H9 (cell line): ENCODE data around the gene DPP10. TPM values are rescaled to one million over a fixed set of nuclear protein-coding genes. Genes with fewer than 3 reads are reported as not detected.

Experiments used
- DNase-seq: peaks from one replicate; pipeline ENCODE4 v3.0.0-alpha.2; 2017
- H2AFZ ChIP-seq: one replicate; pipeline ENCODE4 v1.6.1; 2013; ENCODE audit warnings: mild to moderate bottlenecking, low read length, control low read depth, moderate library complexity
- H2AK5ac ChIP-seq: 2 replicates; pipeline ENCODE4 v1.6.1; 2013; ENCODE audit warnings: low read length, control low read depth, mixed read lengths; ENCODE audit not compliant: insufficient read length
- H2BK120ac ChIP-seq: one replicate; pipeline ENCODE4 v1.6.1; 2013; ENCODE audit warnings: low read depth, mild to moderate bottlenecking, low read length, control low read depth, inconsistent platforms; ENCODE audit not compliant: poor library complexity, severe bottlenecking
- H2BK12ac ChIP-seq: 2 replicates; pipeline ENCODE4 v1.6.1; 2013; ENCODE audit warnings: low read length, control low read depth, mixed read lengths, low read depth; ENCODE audit not compliant: insufficient read length
- H2BK15ac ChIP-seq: 2 replicates; pipeline ENCODE4 v1.6.1; 2013; ENCODE audit warnings: low read depth, low read length, control low read depth
- H2BK20ac ChIP-seq: one replicate; pipeline ENCODE4 v1.6.1; 2013; ENCODE audit warnings: low read depth, mild to moderate bottlenecking, low read length, control low read depth, inconsistent platforms; ENCODE audit not compliant: poor library complexity, severe bottlenecking
- H2BK5ac ChIP-seq: 2 replicates; pipeline ENCODE4 v1.6.1; 2013; ENCODE audit warnings: low read length, control low read depth, mixed read lengths; ENCODE audit not compliant: insufficient read length
- H3K14ac ChIP-seq: 2 replicates; pipeline ENCODE4 v1.6.1; 2013; ENCODE audit warnings: low read length, control low read depth; ENCODE audit not compliant: insufficient read depth
- H3K18ac ChIP-seq: 2 replicates; pipeline ENCODE4 v1.6.1; 2013; ENCODE audit warnings: low read depth, mild to moderate bottlenecking, mixed read lengths, low read length, control low read depth; ENCODE audit not compliant: insufficient read length
- H3K23ac ChIP-seq: 2 replicates; pipeline ENCODE4 v1.6.1; 2013; ENCODE audit warnings: low read length, control low read depth, mixed read lengths, low read depth; ENCODE audit not compliant: insufficient read length
- H3K23me2 ChIP-seq: 2 replicates; pipeline ENCODE4 v1.6.1; 2013; ENCODE audit warnings: low read depth, mild to moderate bottlenecking, mixed read lengths, low read length, control low read depth; ENCODE audit not compliant: insufficient read length, poor library complexity, severe bottlenecking
- H3K27ac ChIP-seq: 2 replicates; pipeline ENCODE4 v1.5.1; 2013; ENCODE audit warnings: low read length, control low read depth, mixed read lengths, low read depth; ENCODE audit not compliant: insufficient read length
- H3K27me3 ChIP-seq: 2 replicates; pipeline ENCODE4 v1.6.1; 2013; ENCODE audit warnings: low read length, control low read depth, inconsistent platforms; ENCODE audit not compliant: insufficient read depth
- H3K4ac ChIP-seq: 2 replicates; pipeline ENCODE4 v1.6.1; 2013; ENCODE audit warnings: low read depth, mild to moderate bottlenecking, control low read depth, inconsistent platforms, low read length, moderate library complexity
- H3K4me1 ChIP-seq: 2 replicates; pipeline ENCODE4 v1.6.1; 2013; ENCODE audit warnings: low read length, control low read depth, inconsistent platforms; ENCODE audit not compliant: insufficient read depth
- H3K4me2 ChIP-seq: 2 replicates; pipeline ENCODE4 v1.6.1; 2013; ENCODE audit warnings: low read length, control low read depth, mixed read lengths; ENCODE audit not compliant: insufficient read length, insufficient read depth
- H3K56ac ChIP-seq: 2 replicates; pipeline ENCODE4 v1.6.1; 2013; ENCODE audit warnings: low read depth, mild to moderate bottlenecking, mixed read lengths, low read length, control low read depth; ENCODE audit not compliant: insufficient read length
- H3K79me1 ChIP-seq: 2 replicates; pipeline ENCODE4 v1.6.1; 2013; ENCODE audit warnings: low read depth, mild to moderate bottlenecking, moderate library complexity, low read length, control low read depth, inconsistent platforms; ENCODE audit not compliant: insufficient read depth, poor library complexity, severe bottlenecking
- H3K79me2 ChIP-seq: 2 replicates; pipeline ENCODE4 v1.6.1; 2013; ENCODE audit warnings: low read length, control low read depth, inconsistent platforms; ENCODE audit not compliant: insufficient read depth
- H3K9ac ChIP-seq: 2 replicates; pipeline ENCODE4 v1.6.1; 2013; ENCODE audit warnings: low read length, control low read depth, mixed read lengths; ENCODE audit not compliant: insufficient read length; ENCODE audit errors: extremely low read depth
- H3K9me3 ChIP-seq: one replicate; pipeline ENCODE4 v1.6.1; 2013; ENCODE audit warnings: low read depth, low read length, inconsistent platforms; ENCODE audit not compliant: control insufficient read depth
- H3T11ph ChIP-seq: one replicate; pipeline ENCODE4 v1.6.1; 2013; ENCODE audit warnings: mild to moderate bottlenecking, low read length, control low read depth, inconsistent platforms
- H4K20me1 ChIP-seq: one replicate; pipeline ENCODE4 v1.6.1; 2013; ENCODE audit not compliant: control insufficient read depth, insufficient read length, insufficient read depth
- H4K5ac ChIP-seq: 2 replicates; pipeline ENCODE4 v1.6.1; 2013; ENCODE audit warnings: low read depth, mild to moderate bottlenecking, mixed read lengths, low read length, control low read depth; ENCODE audit not compliant: insufficient read length
- H4K8ac ChIP-seq: replicated peaks from 2 replicates; pipeline ENCODE4 v1.6.1; 2013; ENCODE audit warnings: low read length, control low read depth, mixed read lengths, low read depth; ENCODE audit not compliant: insufficient read length
- H4K91ac ChIP-seq: 2 replicates; pipeline ENCODE4 v1.6.1; 2013; ENCODE audit warnings: low read depth, mild to moderate bottlenecking, moderate library complexity, mixed read lengths, low read length, control low read depth; ENCODE audit not compliant: insufficient read length
- H3K27ac Mint-ChIP-seq, 3 experiments: 2 replicates in 2 of 3; 3 replicates in 1 of 3; pipeline ENCODE4 v1.8.0; 2020 to 2021; ENCODE audit warnings: mixed read lengths in 3 of 3, mild to moderate bottlenecking in 1 of 3, moderate library complexity in 1 of 3
- H3K27me3 Mint-ChIP-seq: 2 replicates; pipeline ENCODE4 v1.8.0; 2021; ENCODE audit warnings: low read depth, mild to moderate bottlenecking, moderate library complexity, mixed read lengths
- H3K36me3 Mint-ChIP-seq, 3 experiments: 2 replicates in 2 of 3; 3 replicates in 1 of 3; pipeline ENCODE4 v1.8.0; 2020 to 2021; ENCODE audit warnings: low read depth in 3 of 3, mixed read lengths in 3 of 3; ENCODE audit not compliant: insufficient read depth in 1 of 3
- H3K4me1 Mint-ChIP-seq, 2 experiments: 2 replicates each; pipeline ENCODE4 v1.8.0; 2020; ENCODE audit warnings: mixed read lengths in 2 of 2
- H3K4me3 Mint-ChIP-seq, 2 experiments: 2 replicates in 1 of 2; 3 replicates in 1 of 2; pipeline ENCODE4 v1.8.0; 2020 to 2021; ENCODE audit warnings: mild to moderate bottlenecking in 2 of 2, mixed read lengths in 2 of 2, moderate library complexity in 1 of 2
- H3K9me3 Mint-ChIP-seq, 2 experiments: 2 replicates in 1 of 2; 3 replicates in 1 of 2; pipeline ENCODE4 v1.8.0; 2020; ENCODE audit warnings: mild to moderate bottlenecking in 2 of 2, mixed read lengths in 2 of 2, moderate library complexity in 1 of 2
- WGBS: extraction: QIAGEN DNeasy Blood & Tissue Kit; methylation state at CpG from one replicate; pipeline ENCODE4 v1.1.7; 2013; ENCODE audit warnings: missing lambda C conversion rate, low lambda C conversion rate, mixed read lengths; ENCODE audit not compliant: insufficient read length; ENCODE audit errors: extremely low coverage; 5-methylcytosine and 5-hydroxymethylcytosine counted together
- total RNA-seq: library from RNA; stranded (reverse); gene quantifications from 2 replicates; pipeline ENCODE4 v1.2.1, GENCODE V29; 2021
- TF ChIP-seq, protein P1 (sequence below): fragments of 200-600 bp; sonication (generic); conservative IDR thresholded peaks from 3 replicates; pipeline ENCODE4 v1.8.0; 2021; ENCODE audit warnings: antibody characterized with exemption, mild to moderate bottlenecking

DPP10 gene
- total RNA-seq, 1 experiment from 2014 or later = 11.3 TPM

- Histone ChIP-seq H4K8ac (no peak overlapping the region), H3K14ac (no peak overlapping the region), H4K5ac (no peak overlapping the region), H3T11ph (no peak overlapping the region), H3K4me2 (no peak overlapping the region), H4K20me1 (no peaks in the 10 kb centered on the region), H3K27me3 (no peaks in the 10 kb centered on the region), H2AK5ac (no peak overlapping the region), H2BK12ac (no peak overlapping the region), H2AFZ (no peak overlapping the region), H3K56ac (no peak overlapping the region), H2BK5ac (no peak overlapping the region), H3K23ac (no peak overlapping the region), H3K18ac (no peak overlapping the region), H3K27ac (no peak overlapping the region), H2BK15ac (no peak overlapping the region), H3K79me2 (no peaks in the 10 kb centered on the region), H2BK20ac (no peak overlapping the region), H3K9me3 (no peaks in the 10 kb centered on the region), H3K23me2 (no peaks in the 10 kb centered on the region), H3K79me1 (no peaks in the 10 kb centered on the region), H3K9ac (no peak overlapping the region), H3K4me1 (no peaks in the 10 kb centered on the region), H2BK120ac (no peak overlapping the region), H4K91ac (no peak overlapping the region), H3K4ac (no peak overlapping the region)
- Mint-ChIP-seq H3K36me3 (peaks cover 4 to 18% (median 15%) of the 10 kb centered on the region in 3 experiments; a peak in 5 of 7 replicates), H3K4me3 (no peak overlapping the region), H3K4me1 (peaks cover 9 to 10% of the 10 kb centered on the region in 2 experiments), H3K9me3 (peaks cover 13 to 19% of the 10 kb centered on the region in 2 experiments; a peak in 4 of 5 replicates), H3K27ac (no peak overlapping the region; a peak in 1 of 7 replicates), H3K27me3 (no peaks in the 10 kb centered on the region)
- DNase-seq = no peak
- TF ChIP-seq, protein P1, sequence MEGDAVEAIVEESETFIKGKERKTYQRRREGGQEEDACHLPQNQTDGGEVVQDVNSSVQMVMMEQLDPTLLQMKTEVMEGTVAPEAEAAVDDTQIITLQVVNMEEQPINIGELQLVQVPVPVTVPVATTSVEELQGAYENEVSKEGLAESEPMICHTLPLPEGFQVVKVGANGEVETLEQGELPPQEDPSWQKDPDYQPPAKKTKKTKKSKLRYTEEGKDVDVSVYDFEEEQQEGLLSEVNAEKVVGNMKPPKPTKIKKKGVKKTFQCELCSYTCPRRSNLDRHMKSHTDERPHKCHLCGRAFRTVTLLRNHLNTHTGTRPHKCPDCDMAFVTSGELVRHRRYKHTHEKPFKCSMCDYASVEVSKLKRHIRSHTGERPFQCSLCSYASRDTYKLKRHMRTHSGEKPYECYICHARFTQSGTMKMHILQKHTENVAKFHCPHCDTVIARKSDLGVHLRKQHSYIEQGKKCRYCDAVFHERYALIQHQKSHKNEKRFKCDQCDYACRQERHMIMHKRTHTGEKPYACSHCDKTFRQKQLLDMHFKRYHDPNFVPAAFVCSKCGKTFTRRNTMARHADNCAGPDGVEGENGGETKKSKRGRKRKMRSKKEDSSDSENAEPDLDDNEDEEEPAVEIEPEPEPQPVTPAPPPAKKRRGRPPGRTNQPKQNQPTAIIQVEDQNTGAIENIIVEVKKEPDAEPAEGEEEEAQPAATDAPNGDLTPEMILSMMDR = no peak
- WGBS = no CpG with 5 or more reads among the region's 2 CpGs
These were observed 1193.0 kb downstream of the DPP10 start for GRCh38 chr2:115635430-115635829.
